SJCRH30 (cell line): Measurements from ENCODE around the gene PALD1. TPM values are rescaled to one million over a fixed set of nuclear protein-coding genes. Genes with fewer than 3 reads are reported as not detected.

Experiments
- DNase-seq, 2 experiments: peaks; one replicate each; pipeline ENCODE4 v3.0.0-alpha.2; 2015 to 2020
- H3K27ac ChIP-seq: fragments of 250-450 bp; sonication (Bioruptor Pico); 2 replicates; pipeline ENCODE4 v1.5.1; 2020; ENCODE audit warnings: mild to moderate bottlenecking, moderate library complexity
- H3K27me3 ChIP-seq: fragments of 250-450 bp; sonication (Bioruptor Pico); 2 replicates; pipeline ENCODE4 v1.5.1; 2020; ENCODE audit warnings: mild to moderate bottlenecking, moderate library complexity
- H3K36me3 ChIP-seq: fragments of 250-450 bp; sonication (Bioruptor Pico); 2 replicates; pipeline ENCODE4 v1.5.1; 2020; ENCODE audit warnings: mild to moderate bottlenecking, moderate library complexity
- H3K4me1 ChIP-seq: fragments of 250-450 bp; sonication (Bioruptor Pico); 2 replicates; pipeline ENCODE4 v1.5.1; 2020; ENCODE audit warnings: mild to moderate bottlenecking, moderate library complexity
- H3K4me3 ChIP-seq: fragments of 250-450 bp; sonication (Bioruptor Pico); 2 replicates; pipeline ENCODE4 v1.5.1; 2020; ENCODE audit warnings: mild to moderate bottlenecking, moderate library complexity
- H3K9me3 ChIP-seq: fragments of 250-450 bp; sonication (Bioruptor Pico); replicated peaks from 2 replicates; pipeline ENCODE4 v1.5.1; 2020; ENCODE audit warnings: mild to moderate bottlenecking, moderate library complexity
- total RNA-seq: library from RNA; depleted of rRNA; stranded (reverse); fragments of >200 nt; shearing (Covaris generic); gene quantifications from 2 replicates; pipeline ENCODE4 v1.2.3, GENCODE V29; 2014

PALD1 gene
- total RNA-seq, 1 experiment from 2014 or later = 12.8 TPM

- Histone ChIP-seq H3K4me3 (no peak overlapping the region), H3K9me3 (no peaks in the 10 kb centered on the region), H3K27me3 (no peaks in the 10 kb centered on the region), H3K4me1 (0 out of 2 replicates have a peak, but pooled peaks cover 2% of the 10 kb centered on the region), H3K36me3 (no peaks in the 10 kb centered on the region), H3K27ac (no peak overlapping the region)
- no peak for DNase-seq
Measured at GRCh38 chr10:70566515-70567290, 88.1 kb downstream of the PALD1 start.

- DNase-seq = no peak
- peaks cover 7% of the 10 kb centered on the region; the same call in 1 of the 2 replicates for H3K4me1 ChIP-seq
- no peak overlapping the region for H3K4me3 ChIP-seq
- H3K36me3 ChIP-seq = no peaks in the 10 kb centered on the region
- H3K9me3 ChIP-seq = no peaks in the 10 kb centered on the region
- no peaks in the 10 kb centered on the region for H3K27me3 ChIP-seq
- no peak overlapping the region for H3K27ac ChIP-seq
Measured at GRCh38 chr10:70567603-70568002, 89.0 kb downstream of the PALD1 start.

DNA sequence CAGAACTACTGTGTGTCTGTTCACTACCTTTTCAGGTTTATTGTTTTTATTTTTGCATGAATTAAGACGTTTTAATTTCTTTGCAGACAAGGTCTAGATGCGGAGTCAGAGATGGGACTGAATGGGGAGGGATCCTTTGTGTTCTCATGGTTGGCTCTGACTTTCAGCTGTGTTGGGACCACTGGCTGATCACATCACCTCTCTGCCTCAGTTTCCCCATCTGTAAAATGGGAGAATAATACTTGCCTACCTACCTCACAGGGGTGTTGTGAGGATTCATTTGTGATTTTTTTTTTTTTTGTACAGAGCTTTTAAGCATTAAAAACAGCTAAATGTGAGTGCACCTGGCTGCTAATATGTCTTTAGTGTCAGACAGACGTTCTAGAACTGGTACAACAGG lies 89.5 kb downstream of the PALD1 start:
- Histone ChIP-seq H3K36me3 (no peaks in the 10 kb centered on the region), H3K27me3 (no peaks in the 10 kb centered on the region), H3K27ac (no peak overlapping the region), H3K4me1 (peaks cover 7% of the 10 kb centered on the region; the same call in 1 of the 2 replicates), H3K9me3 (no peaks in the 10 kb centered on the region), H3K4me3 (no peak overlapping the region)
- no peak for DNase-seq

- H3K27me3 ChIP-seq = no peaks in the 10 kb centered on the region
- peaks cover 7% of the 10 kb centered on the region; the same call in 1 of the 2 replicates for H3K4me1 ChIP-seq
- no peaks in the 10 kb centered on the region for H3K36me3 ChIP-seq
- H3K9me3 ChIP-seq = no peaks in the 10 kb centered on the region
- DNase-seq = no peak
- no peak overlapping the region for H3K4me3 ChIP-seq
- H3K27ac ChIP-seq = no peak overlapping the region
Measured at GRCh38 chr10:70568781-70569495, 90.4 kb downstream of the PALD1 start.

GRCh38 chr10:70571236-70571635 lies 92.7 kb downstream of the PALD1 start:
- no peak overlapping the region for H3K27ac ChIP-seq

DNA sequence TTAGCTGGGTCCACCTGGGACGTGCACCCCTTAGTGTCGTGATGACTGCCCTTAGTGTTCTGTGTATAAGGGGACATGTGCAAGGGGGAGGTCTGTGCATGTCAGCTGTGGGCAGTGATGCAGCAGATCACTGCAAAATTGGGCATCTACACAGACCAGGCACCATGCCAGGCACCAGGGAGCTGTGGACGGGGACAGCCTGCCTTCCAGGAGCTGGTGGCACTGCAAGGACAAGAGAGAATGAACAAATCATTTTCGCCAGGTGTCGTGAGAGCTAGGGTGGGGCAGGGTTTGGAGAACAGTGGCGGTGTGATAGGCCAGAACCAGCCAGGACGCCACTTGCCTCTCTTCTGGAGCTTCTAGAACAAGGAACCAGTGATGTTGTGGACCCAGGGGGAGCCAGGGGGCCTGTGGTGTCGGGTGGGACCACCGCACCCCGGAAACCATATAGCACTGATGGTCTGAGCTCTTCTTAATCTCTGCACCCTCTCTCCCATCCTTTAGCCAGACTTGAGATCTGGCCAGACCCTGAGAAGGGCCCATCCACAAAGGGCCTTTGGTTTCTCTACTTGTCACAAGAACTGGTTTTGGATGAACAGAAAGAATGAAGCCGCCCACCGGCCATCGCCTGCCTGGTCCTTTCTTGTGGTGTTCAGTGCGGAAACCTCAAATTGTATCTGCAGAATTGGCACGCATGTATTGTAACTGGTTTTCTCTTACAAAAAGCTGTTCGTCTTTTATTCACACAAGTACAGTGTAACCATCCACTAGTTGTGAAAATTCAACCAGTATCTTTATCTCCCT lies 93.3 kb downstream of the PALD1 start:
- no peak for DNase-seq
- Histone ChIP-seq H3K36me3 (no peaks in the 10 kb centered on the region), H3K27ac (no peak overlapping the region; the same call in 1 of the 2 replicates), H3K9me3 (no peaks in the 10 kb centered on the region), H3K27me3 (no peaks in the 10 kb centered on the region), H3K4me1 (peaks cover 21% of the 10 kb centered on the region), H3K4me3 (no peak overlapping the region)

More at GRCh38 chr10:70571236-70571635, 92.7 kb downstream of the PALD1 start:
- no peaks in the 10 kb centered on the region for H3K9me3 ChIP-seq
- H3K36me3 ChIP-seq = no peaks in the 10 kb centered on the region
- peaks cover 15% of the 10 kb centered on the region for H3K4me1 ChIP-seq
- no peaks in the 10 kb centered on the region for H3K27me3 ChIP-seq
- H3K4me3 ChIP-seq = no peak overlapping the region
- no peak for DNase-seq

GRCh38 chr10:70573599-70574506 lies 95.3 kb downstream of the PALD1 start:
- Histone ChIP-seq H3K36me3 (no peaks in the 10 kb centered on the region), H3K27me3 (no peaks in the 10 kb centered on the region), H3K4me1 (peaks cover 34% of the 10 kb centered on the region), H3K4me3 (no peak overlapping the region), H3K9me3 (no peaks in the 10 kb centered on the region), H3K27ac (no peak overlapping the region)
- DNase-seq = no peak

DNA sequence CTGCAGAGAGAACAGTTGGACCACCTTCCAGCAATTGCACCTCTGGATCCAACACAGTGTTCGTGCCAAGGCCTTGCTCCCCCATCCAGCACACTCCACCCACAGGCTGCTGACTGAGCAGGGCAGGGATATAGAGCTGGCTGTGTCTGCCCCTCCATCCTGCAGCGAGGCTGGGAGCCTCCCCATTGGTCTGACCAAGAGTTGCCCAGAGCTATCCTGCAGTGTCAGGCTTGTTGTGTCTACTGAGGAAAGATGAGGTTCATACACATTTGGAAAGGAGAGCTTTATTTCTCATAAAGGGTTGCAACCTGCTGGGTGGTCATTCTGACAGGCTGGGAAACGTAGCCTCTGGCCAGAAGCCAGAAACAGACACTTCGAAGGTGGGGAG lies 96.9 kb downstream of the PALD1 start:
- peaks cover 39% of the 10 kb centered on the region for H3K4me1 ChIP-seq
- no peak overlapping the region for H3K4me3 ChIP-seq
- no peaks in the 10 kb centered on the region for H3K36me3 ChIP-seq
- peak; percentile 54 to 69 for DNase-seq
- no peaks in the 10 kb centered on the region for H3K27me3 ChIP-seq
- no peaks in the 10 kb centered on the region for H3K9me3 ChIP-seq
- no peak overlapping the region for H3K27ac ChIP-seq

- Histone ChIP-seq H3K9me3 (no peaks in the 10 kb centered on the region), H3K36me3 (no peaks in the 10 kb centered on the region), H3K27me3 (no peaks in the 10 kb centered on the region), H3K4me3 (no peak overlapping the region), H3K4me1 (peaks cover 39% of the 10 kb centered on the region), H3K27ac (0 out of 2 replicates have a peak overlapping the region, but pooled peaks have one; percentile 8)
- peak; percentile 70 to 80 for DNase-seq
Measured at GRCh38 chr10:70575874-70576802, 97.6 kb downstream of the PALD1 start.

DNA sequence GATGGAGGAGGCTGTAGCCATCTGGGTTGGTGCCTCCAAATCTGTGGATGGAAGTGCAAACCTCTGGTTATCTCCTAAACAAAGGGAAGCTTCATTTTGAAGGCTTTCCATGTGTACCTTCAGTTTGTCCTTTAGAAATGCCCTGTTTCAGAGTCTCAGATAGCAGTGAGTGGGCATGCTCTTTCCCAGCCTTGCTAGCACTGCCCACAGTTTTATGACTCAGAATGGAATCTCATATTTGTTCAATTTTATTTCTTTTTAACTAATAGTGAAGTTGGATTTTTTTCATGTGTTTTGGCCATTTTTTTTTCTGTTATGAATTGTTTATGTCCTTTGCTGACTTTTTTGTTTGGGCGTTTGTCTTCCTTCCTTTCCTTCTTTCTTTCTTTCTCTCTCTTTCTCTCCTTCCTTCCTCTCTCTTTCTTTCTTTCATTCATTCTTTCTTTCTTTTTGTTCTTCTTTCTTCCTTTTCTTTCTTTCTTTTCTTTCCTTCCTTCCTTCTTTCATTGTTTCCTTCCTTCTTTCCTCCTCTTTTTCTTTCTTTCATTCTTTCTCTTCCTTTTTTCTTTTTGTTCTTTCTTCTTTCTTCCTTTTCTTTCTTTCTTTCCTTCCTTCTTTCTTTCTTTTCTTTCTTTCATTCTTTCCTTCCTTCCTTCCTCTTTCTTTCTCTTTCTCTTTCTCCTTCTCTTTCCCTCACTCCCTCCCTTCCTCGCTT lies 98.4 kb downstream of the PALD1 start:
- no peaks in the 10 kb centered on the region for H3K27me3 ChIP-seq
- no peaks in the 10 kb centered on the region for H3K36me3 ChIP-seq
- H3K9me3 ChIP-seq = no peaks in the 10 kb centered on the region
- no peak overlapping the region for H3K4me3 ChIP-seq
- 0 out of 2 replicates have a peak overlapping the region, but pooled peaks have one; percentile 8 for H3K27ac ChIP-seq
- DNase-seq = no peak
- peaks cover 39% of the 10 kb centered on the region for H3K4me1 ChIP-seq

- Histone ChIP-seq H3K27ac (0 out of 2 replicates have a peak overlapping the region, but pooled peaks have one; percentile 4), H3K4me1 (peaks cover 32% of the 10 kb centered on the region), H3K4me3 (no peak overlapping the region), H3K36me3 (no peaks in the 10 kb centered on the region), H3K9me3 (no peaks in the 10 kb centered on the region), H3K27me3 (no peaks in the 10 kb centered on the region)
- peak; percentile 53 to 78 for DNase-seq
Measured at GRCh38 chr10:70578371-70578947, 99.9 kb downstream of the PALD1 start.

DNA sequence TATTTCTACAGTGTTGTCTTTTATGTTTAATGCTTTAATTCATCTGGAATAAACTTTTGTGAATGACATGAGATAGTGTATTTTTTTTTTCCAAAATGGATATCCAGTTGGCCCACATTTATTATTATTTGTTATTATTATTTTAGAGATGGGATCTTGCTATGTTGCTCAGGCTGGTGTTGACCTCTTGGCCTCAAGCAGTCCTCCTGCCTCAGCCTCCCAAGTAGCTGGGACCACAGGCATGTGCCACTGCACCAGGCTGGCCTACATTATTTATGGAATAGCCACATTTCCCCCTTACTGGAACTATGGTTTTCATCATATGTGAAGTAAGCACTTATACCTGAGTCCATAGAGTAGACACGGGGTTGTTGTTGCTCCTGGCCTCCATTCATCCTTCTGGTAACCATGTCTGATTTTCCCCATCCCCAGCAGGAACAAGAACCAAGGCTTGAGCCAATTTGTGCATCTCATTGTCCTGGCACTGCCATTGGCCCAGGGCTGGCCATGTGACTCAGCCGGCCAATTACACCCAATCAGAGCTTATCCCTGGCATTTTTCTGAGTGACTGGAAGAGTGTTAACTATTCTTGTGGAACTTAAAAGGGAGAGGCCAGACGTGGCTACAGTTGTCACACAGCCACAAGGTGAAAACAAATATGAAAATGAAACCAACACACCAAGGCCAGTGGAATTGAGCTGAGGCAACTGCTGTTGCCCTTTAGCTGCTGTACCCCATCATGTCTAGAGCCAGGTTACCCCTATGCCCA lies 100.9 kb downstream of the PALD1 start:
- Histone ChIP-seq H3K9me3 (no peaks in the 10 kb centered on the region), H3K4me3 (no peak overlapping the region)

More for the DNA sequence above, 100.9 kb downstream of the PALD1 start:
- peaks cover 39% of the 10 kb centered on the region for H3K4me1 ChIP-seq
- DNase-seq = peak in 1 of 2 experiments; percentile 37
- H3K36me3 ChIP-seq = no peaks in the 10 kb centered on the region
- H3K27me3 ChIP-seq = no peaks in the 10 kb centered on the region
- no peak overlapping the region for H3K27ac ChIP-seq
